H1 (cell line): ENCODE data around the gene GALNT18. TPM values are rescaled to one million over a fixed set of nuclear protein-coding genes. Genes with fewer than 3 reads are reported as not detected.

Source experiments
- CTCF ChIA-PET: fragments of 300-600 bp; sonication (Branson Sonifier 250); formaldehyde crosslinking; loops from one replicate; lab custom pipeline; 2021; ENCODE audit not compliant: partially characterized antibody; lab: Charles Lee
- POLR2A ChIA-PET: fragments of 300-600 bp; sonication (Branson Sonifier 250); formaldehyde crosslinking; loops from one replicate; lab custom pipeline; 2021; ENCODE audit warnings: inconsistent platforms; ENCODE audit not compliant: partially characterized antibody; lab: Charles Lee
- DNase-seq, 2 experiments: peaks; one replicate each; pipeline versions ENCODE4 v3.0.0 to v3.0.0-alpha.2; 2010 to 2022; ENCODE audit warnings: low spot score in 2 of 2, low read depth in 1 of 2, mixed read lengths in 1 of 2
- FAIRE-seq: peaks from 2 replicates; lab custom pipeline; 2011; peaks lifted over from hg19 to GRCh38; lab: Jason Lieb, UNC
- H2AFZ ChIP-seq: 2 replicates; pipeline ENCODE4 v1.8.1; 2012; ENCODE audit warnings: low read length, inconsistent platforms
- H2AK5ac ChIP-seq: 2 replicates; pipeline ENCODE4 v1.6.1; 2013; ENCODE audit warnings: low read depth, low read length
- H2BK120ac ChIP-seq: replicated peaks from 2 replicates; pipeline ENCODE3; 2013; ENCODE audit warnings: low read depth, low read length, inconsistent platforms
- H2BK12ac ChIP-seq: 2 replicates; pipeline ENCODE4 v1.6.1; 2013; ENCODE audit warnings: low read depth, low read length
- H2BK15ac ChIP-seq: 2 replicates; pipeline ENCODE4 v1.6.1; 2013; ENCODE audit warnings: low read length
- H2BK20ac ChIP-seq: 2 replicates; pipeline ENCODE4 v1.6.1; 2013; ENCODE audit warnings: low read length
- H2BK5ac ChIP-seq: 2 replicates; pipeline ENCODE4 v1.6.1; 2013; ENCODE audit warnings: low read depth, low read length
- H3K14ac ChIP-seq: 2 replicates; pipeline ENCODE4 v1.6.1; 2013; ENCODE audit warnings: inconsistent platforms; ENCODE audit not compliant: insufficient read length
- H3K18ac ChIP-seq: 2 replicates; pipeline ENCODE4 v1.6.1; 2013; ENCODE audit warnings: low read length; ENCODE audit errors: extremely low read depth
- H3K23ac ChIP-seq: 2 replicates; pipeline ENCODE4 v1.6.1; 2013; ENCODE audit warnings: inconsistent platforms; ENCODE audit not compliant: insufficient read length
- H3K23me2 ChIP-seq: 2 replicates; pipeline ENCODE4 v1.6.1; 2013; ENCODE audit warnings: low read depth, low read length
- H3K27ac ChIP-seq: 2 replicates; pipeline ENCODE4 v1.6.1; 2011; ENCODE audit warnings: low read depth, low read length, inconsistent platforms
- H3K27me3 ChIP-seq, 4 experiments: replicated peaks in 1 of 4; 1 replicate in 1 of 4; 2 replicates in 3 of 4; pipeline versions ENCODE4 v1.6.1 to v1.8.1; 2011 to 2013; ENCODE audit warnings: low read length in 3 of 4, mild to moderate bottlenecking in 3 of 4, inconsistent platforms in 2 of 4, mixed read lengths in 2 of 4, moderate library complexity in 1 of 4; ENCODE audit not compliant: control insufficient read depth in 3 of 4, insufficient read depth in 3 of 4; ENCODE audit errors: extremely low read depth in 1 of 4
- H3K36me3 ChIP-seq, 4 experiments: 2 replicates each; pipeline versions ENCODE4 v1.6.1 to v1.8.1; 2011 to 2013; ENCODE audit warnings: mild to moderate bottlenecking in 4 of 4, low read length in 3 of 4, moderate library complexity in 2 of 4, control low read depth in 1 of 4, inconsistent platforms in 1 of 4; ENCODE audit not compliant: insufficient read depth in 4 of 4, control insufficient read depth in 2 of 4
- H3K4ac ChIP-seq: replicated peaks from 2 replicates; pipeline ENCODE3; 2013; ENCODE audit warnings: low read length, low read depth, mixed read lengths, inconsistent platforms; ENCODE audit not compliant: insufficient read length
- H3K4me1 ChIP-seq, 4 experiments: replicated peaks in 1 of 4; 1 replicate in 1 of 4; 2 replicates in 3 of 4; pipeline versions ENCODE4 v1.6.1 to v1.8.1; 2011 to 2013; ENCODE audit warnings: low read length in 3 of 4, inconsistent platforms in 2 of 4, mixed read lengths in 1 of 4; ENCODE audit not compliant: insufficient read depth in 4 of 4, control insufficient read depth in 3 of 4
- H3K4me2 ChIP-seq, 2 experiments: 2 replicates each; pipeline versions ENCODE4 v1.6.1 to v1.8.1; 2011 to 2013; ENCODE audit warnings: low read depth in 2 of 2, low read length in 2 of 2, control low read depth in 1 of 2, inconsistent platforms in 1 of 2, mild to moderate bottlenecking in 1 of 2; ENCODE audit not compliant: insufficient read depth in 1 of 2
- H3K4me3 ChIP-seq, 4 experiments: fragments of 200-600, 300-600 bp in 1 of 4; sonication (generic), shearing (Covaris generic), sonication (Bioruptor Twin) in 1 of 4; 2 replicates each; pipeline versions ENCODE4 v1.5.1 to v1.8.1; 2011 to 2016; ENCODE audit warnings: low read length in 4 of 4, low read depth in 3 of 4, control low read depth in 2 of 4, inconsistent platforms in 2 of 4, mild to moderate bottlenecking in 2 of 4, mixed read lengths in 1 of 4, moderate library complexity in 1 of 4; ENCODE audit not compliant: insufficient read depth in 2 of 4; ENCODE audit errors: extremely low read depth in 1 of 4
- H3K56ac ChIP-seq: replicated peaks from 2 replicates; pipeline ENCODE3; 2013; ENCODE audit warnings: low read depth, mild to moderate bottlenecking, mixed read lengths, low read length, inconsistent platforms; ENCODE audit not compliant: insufficient read length
- H3K79me1 ChIP-seq: 2 replicates; pipeline ENCODE4 v1.6.1; 2013; ENCODE audit warnings: low read depth, low read length, control low read depth
- H3K79me2 ChIP-seq, 2 experiments: 2 replicates each; pipeline versions ENCODE4 v1.6.1 to v1.8.1; 2012 to 2013; ENCODE audit warnings: low read length in 2 of 2, mild to moderate bottlenecking in 2 of 2, inconsistent platforms in 1 of 2; ENCODE audit not compliant: insufficient read depth in 2 of 2, control insufficient read depth in 1 of 2
- H3K9ac ChIP-seq, 4 experiments: replicated peaks in 1 of 4; 1 replicate in 1 of 4; 2 replicates in 3 of 4; pipeline versions ENCODE4 v1.6.1 to v1.8.1; 2011 to 2013; ENCODE audit warnings: low read depth in 3 of 4, low read length in 3 of 4, control low read depth in 2 of 4, mild to moderate bottlenecking in 2 of 4, moderate library complexity in 2 of 4, inconsistent platforms in 1 of 4; ENCODE audit errors: extremely low read depth in 1 of 4
- H3K9me3 ChIP-seq, 2 experiments: 2 replicates each; pipeline versions ENCODE4 v1.6.1 to v1.8.1; 2012 to 2013; ENCODE audit warnings: mild to moderate bottlenecking in 2 of 2, moderate library complexity in 2 of 2, control low read depth in 1 of 2, inconsistent platforms in 1 of 2, low read depth in 1 of 2, low read length in 1 of 2, mixed read lengths in 1 of 2; ENCODE audit not compliant: insufficient read depth in 2 of 2
- H4K20me1 ChIP-seq, 2 experiments: replicated peaks in 1 of 2; 2 replicates each; pipeline versions ENCODE3 to v1.8.1; 2011 to 2013; ENCODE audit warnings: inconsistent platforms in 2 of 2, low read length in 2 of 2, mild to moderate bottlenecking in 1 of 2; ENCODE audit not compliant: insufficient read depth in 2 of 2, control insufficient read depth in 1 of 2
- H4K5ac ChIP-seq: 2 replicates; pipeline ENCODE4 v1.6.1; 2013; ENCODE audit warnings: low read length, low read depth, mixed read lengths, inconsistent platforms; ENCODE audit not compliant: insufficient read length
- H4K8ac ChIP-seq: 2 replicates; pipeline ENCODE4 v1.8.0; 2013; ENCODE audit warnings: mild to moderate bottlenecking, moderate library complexity, low read length, inconsistent platforms; ENCODE audit not compliant: insufficient read depth; ENCODE audit errors: extremely low read depth
- H4K91ac ChIP-seq: replicated peaks from 2 replicates; pipeline ENCODE3; 2013; ENCODE audit warnings: low read length, mixed read lengths, inconsistent platforms; ENCODE audit not compliant: insufficient read length
- BCL11A ChIP-seq, 2 experiments: IDR thresholded peaks; one replicate each; pipeline ENCODE4 v1.6.1; 2011; ENCODE audit warnings: low read depth in 2 of 2, low read length in 2 of 2, mild to moderate bottlenecking in 2 of 2
- CEBPB ChIP-seq: IDR thresholded peaks from 2 replicates; pipeline ENCODE4 v1.6.1; 2012; ENCODE audit warnings: low read depth, low read length
- GTF2F1 ChIP-seq: IDR thresholded peaks from 2 replicates; pipeline ENCODE4 v1.6.1; 2012; ENCODE audit warnings: low read depth, low read length, improper control_type of control experiment, borderline replicate concordance
- HDAC2 ChIP-seq, 2 experiments: fragments of 300-600 bp in 1 of 2; sonication (generic) in 1 of 2; IDR thresholded peaks; 2 replicates each; pipeline ENCODE4 v1.6.1; 2011 to 2012; ENCODE audit warnings: low read depth in 2 of 2, low read length in 2 of 2, mild to moderate bottlenecking in 2 of 2, moderate library complexity in 2 of 2, borderline replicate concordance in 1 of 2, inconsistent platforms in 1 of 2
- HDAC6 ChIP-seq: IDR thresholded peaks from one replicate; pipeline ENCODE4 v1.7.1; 2012; ENCODE audit warnings: low read depth, mild to moderate bottlenecking, inconsistent platforms, low read length, moderate library complexity
- KDM5A ChIP-seq: fragments of 200-600 bp; IDR thresholded peaks from 2 replicates; pipeline ENCODE4 v1.7.1; 2012; ENCODE audit warnings: mild to moderate bottlenecking, low read length, inconsistent platforms, mixed read lengths
- SP2 ChIP-seq: IDR thresholded peaks from 2 replicates; pipeline ENCODE4 v1.6.1; 2012; ENCODE audit warnings: mild to moderate bottlenecking, low read length, inconsistent platforms
- TEAD4 ChIP-seq: IDR thresholded peaks from 2 replicates; pipeline ENCODE4 v1.6.1; 2012; ENCODE audit warnings: low read depth, low read length, inconsistent platforms, mixed read lengths
- WGBS, 2 experiments: shearing (Covaris generic) in 1 of 2; methylation state at CpG; one replicate each; pipeline versions ENCODE4 v1.1.6 to v1.1.7; 2013 to 2015; ENCODE audit warnings: low lambda C conversion rate in 2 of 2, mixed read lengths in 2 of 2, inconsistent platforms in 1 of 2, low coverage in 1 of 2, missing lambda C conversion rate in 1 of 2; ENCODE audit not compliant: insufficient replicate concordance in 2 of 2, insufficient coverage in 1 of 2, insufficient read length in 1 of 2; ENCODE audit errors: extremely low coverage in 1 of 2, missing lambda C conversion rate in 1 of 2; 5-methylcytosine and 5-hydroxymethylcytosine counted together
- polyA plus RNA-seq, 7 experiments: library from polyadenylated mRNA; depleted of rRNA in 3 of 7; stranded (reverse) in 5 of 7; unstranded in 2 of 7; fragments of >200 nt in 5 of 7; fragments of 200-250 nt in 2 of 7; gene quantifications; 1 replicate in 5 of 7; 2 replicates in 1 of 7; 4 replicates in 1 of 7; pipeline versions ENCODE4 v1.2.1 to v1.2.3, GENCODE V29; 2011 to 2013; ENCODE audit warnings: missing spikeins in 2 of 7, mixed read lengths in 2 of 7
- total RNA-seq: library from RNA; stranded (reverse); fragmentation: NEBNext Ultra II Directional; extraction: Animal tissue kit (Norgen Biotek cat#: 25700); gene quantifications from 2 replicates; pipeline ENCODE4 v1.2.1, GENCODE V29; 2021
- TF ChIP-seq, protein P1 (sequence below): IDR thresholded peaks from 2 replicates; pipeline ENCODE4 v1.6.1; 2012; ENCODE audit warnings: inconsistent platforms
- TF ChIP-seq, protein P2 (sequence below): IDR thresholded peaks from 2 replicates; pipeline ENCODE4 v1.6.1; 2011; ENCODE audit warnings: low read length, improper control_type of control experiment

Gene GALNT18
- total and polyA plus RNA-seq, 2 of the 8 experiments (the other 6 are each of a cell fraction or from before 2014, with no cell fraction given) = 6.0 to 9.4 TPM

DNA sequence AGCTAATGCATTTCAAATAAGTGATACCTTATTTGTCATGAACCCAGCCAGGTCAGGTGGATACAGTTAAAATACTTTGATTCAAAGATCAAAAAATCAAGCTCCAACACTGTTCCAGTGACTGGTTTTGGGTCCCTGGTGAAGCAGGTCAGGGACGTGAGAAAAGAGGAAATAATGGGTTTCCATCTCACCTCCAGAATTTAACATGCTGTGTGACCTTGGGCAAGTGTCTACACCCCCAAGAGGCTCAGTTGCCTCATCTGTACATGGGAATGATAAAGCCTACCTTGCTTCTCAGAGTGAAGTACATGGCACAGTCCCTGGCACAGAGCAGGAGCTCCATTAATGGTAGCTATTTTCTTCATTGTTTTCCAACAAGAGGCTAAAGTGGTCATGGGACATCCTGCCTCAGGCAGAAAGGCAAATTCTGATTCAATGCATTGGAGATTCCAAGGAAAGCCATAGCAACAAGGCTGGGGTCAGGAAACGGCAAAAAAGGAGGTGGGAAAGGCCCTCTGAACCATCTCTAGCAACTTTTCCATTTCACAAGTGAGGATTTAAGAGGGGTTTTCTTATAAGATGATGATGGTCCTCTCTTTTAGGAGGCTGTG is 377.2 kb downstream of the GALNT18 start:
- POLR2A ChIA-PET = interaction anchor here (0.6 to 2.3 kb wide), 4 partner anchors 10 to 442 kb away, joined by 3 to 5 read pairs (median 3); no protein-coding TSS in a partner anchor
- no peak for TF ChIP-seq HDAC2 (IDR thresholded peaks at IDR 0.05; ENCODE audit: borderline replicate concordance in 1 of 2, low read depth in 2 of 2, low read length in 2 of 2)
- TF ChIP-seq, protein P1, sequence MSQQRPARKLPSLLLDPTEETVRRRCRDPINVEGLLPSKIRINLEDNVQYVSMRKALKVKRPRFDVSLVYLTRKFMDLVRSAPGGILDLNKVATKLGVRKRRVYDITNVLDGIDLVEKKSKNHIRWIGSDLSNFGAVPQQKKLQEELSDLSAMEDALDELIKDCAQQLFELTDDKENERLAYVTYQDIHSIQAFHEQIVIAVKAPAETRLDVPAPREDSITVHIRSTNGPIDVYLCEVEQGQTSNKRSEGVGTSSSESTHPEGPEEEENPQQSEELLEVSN = no peak
- no peak for TF ChIP-seq KDM5A
- TF ChIP-seq BCL11A (IDR thresholded peaks at IDR 0.05; ENCODE audit: low read depth in 2 of 2, low read length in 2 of 2) = no peak
- no peak for TF ChIP-seq TEAD4
- no peak for TF ChIP-seq SP2
- TF ChIP-seq CEBPB = no peak
- TF ChIP-seq, protein P2, sequence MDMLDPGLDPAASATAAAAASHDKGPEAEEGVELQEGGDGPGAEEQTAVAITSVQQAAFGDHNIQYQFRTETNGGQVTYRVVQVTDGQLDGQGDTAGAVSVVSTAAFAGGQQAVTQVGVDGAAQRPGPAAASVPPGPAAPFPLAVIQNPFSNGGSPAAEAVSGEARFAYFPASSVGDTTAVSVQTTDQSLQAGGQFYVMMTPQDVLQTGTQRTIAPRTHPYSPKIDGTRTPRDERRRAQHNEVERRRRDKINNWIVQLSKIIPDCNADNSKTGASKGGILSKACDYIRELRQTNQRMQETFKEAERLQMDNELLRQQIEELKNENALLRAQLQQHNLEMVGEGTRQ = no peak
- no peak for TF ChIP-seq GTF2F1
- no peak for TF ChIP-seq HDAC6

More for the DNA sequence above, 377.2 kb downstream of the GALNT18 start:
- H4K5ac ChIP-seq = no peak overlapping the region
- peak overlapping the region; percentile 9; the same call in 1 of the 2 replicates for H3K27ac ChIP-seq
- no peak overlapping the region for H2BK120ac ChIP-seq
- no peak overlapping the region for H3K4me2 ChIP-seq
- no peaks in the 10 kb centered on the region for H3K79me2 ChIP-seq
- no peak overlapping the region for H3K4me3 ChIP-seq
- 92% methylated on average over 2 of the region's 2 CpGs; no CpG with 5 or more reads in 1 of the 2 experiments for WGBS, 2 experiments
- CTCF ChIA-PET = interaction anchor here (1.0 to 3.6 kb wide), 12 partner anchors 13 to 544 kb away, joined by 3 to 28 read pairs (median 4); partner anchors contain the start of gene GALNT18
- DNase-seq = no peak
- no peaks in the 10 kb centered on the region for H3K36me3 ChIP-seq
- H3K9ac ChIP-seq = no peak overlapping the region
- no peak overlapping the region for H3K23ac ChIP-seq
- no peak overlapping the region for H2BK15ac ChIP-seq
- H3K23me2 ChIP-seq = no peaks in the 10 kb centered on the region
- H4K91ac ChIP-seq = no peak overlapping the region
- H3K4ac ChIP-seq = no peak overlapping the region
- H3K9me3 ChIP-seq = peaks cover 0 to 4% of the 10 kb centered on the region in 2 experiments; a peak in 2 of 4 replicates
- H2BK5ac ChIP-seq = no peak overlapping the region
- no peak overlapping the region for H2BK20ac ChIP-seq
- H4K20me1 ChIP-seq = no peaks in the 10 kb centered on the region
- no peaks in the 10 kb centered on the region for H3K79me1 ChIP-seq
- no peak for FAIRE-seq
- H2AFZ ChIP-seq = 0 out of 2 replicates have a peak overlapping the region, but pooled peaks have one; percentile 14
- no peak overlapping the region for H3K14ac ChIP-seq
- H2BK12ac ChIP-seq = peak overlapping the region; percentile 91; the same call in 1 of the 2 replicates
- no peak overlapping the region for H3K18ac ChIP-seq
- H3K27me3 ChIP-seq = no peaks in the 10 kb centered on the region; a peak in 1 of 7 replicates
- peak overlapping the region; percentile 42; the same call in 1 of the 2 replicates for H2AK5ac ChIP-seq
- H3K56ac ChIP-seq = no peak overlapping the region
- no peak overlapping the region for H4K8ac ChIP-seq
- peaks cover 2 to 5% (median 3%) of the 10 kb centered on the region in 4 experiments; a peak in 5 of 7 replicates for H3K4me1 ChIP-seq
